Measurements from ENCODE around the gene KCNC1.

DNA sequence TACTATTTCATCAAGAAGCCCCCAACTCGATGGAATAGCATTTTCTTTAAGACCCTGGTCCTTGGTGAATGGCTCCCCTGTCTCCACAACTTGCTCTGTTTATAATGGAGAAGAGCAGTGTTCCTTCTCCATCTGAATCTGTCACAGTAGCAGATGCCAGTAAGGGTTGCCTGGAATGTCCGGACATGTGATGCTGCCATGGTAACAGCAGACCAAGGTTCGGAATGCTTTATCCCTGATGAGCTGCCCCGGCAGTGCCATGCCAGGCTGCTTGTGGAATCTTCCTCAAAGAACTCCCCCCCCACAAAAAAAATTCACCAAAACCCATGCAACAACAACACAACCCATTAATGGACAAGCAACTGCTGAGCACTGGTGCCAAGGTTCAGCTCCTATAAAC lies 72.5 kb downstream of the KCNC1 start:
- TF ChIP-seq CTCF (IDR thresholded peaks at IDR 0.05; ENCODE audit: poor library complexity), result no peak
- TF ChIP-seq EZH2 (IDR thresholded peaks at IDR 0.05; ENCODE audit: borderline replicate concordance), result no peak
- no peak for TF ChIP-seq EZH2phosphoT487 (IDR thresholded peaks at IDR 0.05; ENCODE audit: low read depth, severe bottlenecking, unreplicated experiment)
